Activated naive CD8-positive, alpha-beta T cell treated with anti-CD3 and anti-CD28 coated beads for 36 hours (primary cell): Measurements from ENCODE around the gene KLF6. TPM values are rescaled to one million over a fixed set of nuclear protein-coding genes. Genes with fewer than 3 reads are reported as not detected.

Experiments
- DNase-seq: peaks from one replicate; pipeline ENCODE4 v3.0.0; 2021
- H3K27ac Mint-ChIP-seq: one replicate; pipeline ENCODE4 v1.8.0; 2022; ENCODE audit warnings: mild to moderate bottlenecking, moderate library complexity, mixed read lengths
- H3K27me3 Mint-ChIP-seq: one replicate; pipeline ENCODE4 v1.8.0; 2022; ENCODE audit warnings: mild to moderate bottlenecking, mixed read lengths
- H3K36me3 Mint-ChIP-seq: one replicate; pipeline ENCODE4 v1.8.0; 2021; ENCODE audit warnings: mild to moderate bottlenecking, mixed read lengths
- H3K4me1 Mint-ChIP-seq: one replicate; pipeline ENCODE4 v1.8.0; 2021; ENCODE audit warnings: mixed read lengths
- H3K4me3 Mint-ChIP-seq: one replicate; pipeline ENCODE4 v1.8.0; 2022; ENCODE audit warnings: mild to moderate bottlenecking, moderate library complexity, mixed read lengths
- H3K9me3 Mint-ChIP-seq: one replicate; pipeline ENCODE4 v1.8.0; 2022; ENCODE audit warnings: mixed read lengths
- total RNA-seq, 2 experiments: library from RNA; stranded (reverse); gene quantifications; one replicate each; pipeline ENCODE4 v1.2.3, GENCODE V29; 2021

KLF6 gene
- total RNA-seq, 2 experiments from 2014 or later: 117 to 125 TPM

GRCh38 chr10:3820255-3820654 is 35.2 kb upstream of the KLF6 start:
- H3K36me3 Mint-ChIP-seq: no peaks in the 10 kb centered on the region
- H3K27me3 Mint-ChIP-seq: peaks cover 4% of the 10 kb centered on the region
- peaks cover 3% of the 10 kb centered on the region for H3K4me1 Mint-ChIP-seq
- DNase-seq: no peak
- H3K27ac Mint-ChIP-seq: no peak overlapping the region
- no peaks in the 10 kb centered on the region for H3K9me3 Mint-ChIP-seq
- H3K4me3 Mint-ChIP-seq: no peak overlapping the region

DNA sequence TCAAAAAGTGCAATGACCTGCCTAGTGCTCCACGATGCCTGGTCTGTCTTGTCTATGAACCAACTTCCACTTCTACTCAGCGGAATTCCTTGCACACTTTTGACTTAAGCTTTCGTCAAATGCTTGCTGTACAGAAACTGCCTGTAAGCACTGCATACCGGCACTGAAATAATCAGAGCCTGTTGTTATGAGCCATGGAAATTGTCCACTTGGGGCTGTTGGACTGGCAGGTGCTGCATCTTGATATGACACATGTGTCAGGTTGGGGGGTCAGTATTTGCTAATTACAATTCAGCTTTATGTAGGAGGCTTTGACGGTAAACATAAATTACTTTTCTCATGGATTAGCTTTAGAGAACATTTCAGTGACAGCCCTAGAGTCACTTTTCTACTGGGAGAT is 32.0 kb upstream of the KLF6 start:
- no peak overlapping the region for H3K4me3 Mint-ChIP-seq

GRCh38 chr10:3814838-3815220 is 29.8 kb upstream of the KLF6 start:
- no peaks in the 10 kb centered on the region for H3K9me3 Mint-ChIP-seq
- H3K4me3 Mint-ChIP-seq: no peak overlapping the region
- H3K36me3 Mint-ChIP-seq: no peaks in the 10 kb centered on the region
- no peak for DNase-seq
- H3K27ac Mint-ChIP-seq: no peak overlapping the region
- peaks cover 37% of the 10 kb centered on the region for H3K4me1 Mint-ChIP-seq
- peaks cover 4% of the 10 kb centered on the region for H3K27me3 Mint-ChIP-seq

More for the DNA sequence above, 32.0 kb upstream of the KLF6 start:
- no peak overlapping the region for H3K27ac Mint-ChIP-seq
- H3K36me3 Mint-ChIP-seq: no peaks in the 10 kb centered on the region
- H3K27me3 Mint-ChIP-seq: peaks cover 4% of the 10 kb centered on the region
- DNase-seq: no peak
- H3K4me1 Mint-ChIP-seq: peaks cover 20% of the 10 kb centered on the region
- no peaks in the 10 kb centered on the region for H3K9me3 Mint-ChIP-seq

- H3K27me3 Mint-ChIP-seq: peaks cover 4% of the 10 kb centered on the region
- no peak for DNase-seq
- no peak overlapping the region for H3K27ac Mint-ChIP-seq
- no peaks in the 10 kb centered on the region for H3K9me3 Mint-ChIP-seq
- peaks cover 42% of the 10 kb centered on the region for H3K4me1 Mint-ChIP-seq
- H3K36me3 Mint-ChIP-seq: no peaks in the 10 kb centered on the region
- H3K4me3 Mint-ChIP-seq: no peak overlapping the region
These were observed 29.2 kb upstream of the KLF6 start for GRCh38 chr10:3813986-3814837.

GRCh38 chr10:3813267-3813666 is 28.3 kb upstream of the KLF6 start:
- Mint-ChIP-seq H3K27ac (no peak overlapping the region), H3K27me3 (peaks cover 4% of the 10 kb centered on the region), H3K4me3 (no peak overlapping the region), H3K9me3 (no peaks in the 10 kb centered on the region), H3K36me3 (no peaks in the 10 kb centered on the region), H3K4me1 (peaks cover 49% of the 10 kb centered on the region)
- DNase-seq: no peak

DNA sequence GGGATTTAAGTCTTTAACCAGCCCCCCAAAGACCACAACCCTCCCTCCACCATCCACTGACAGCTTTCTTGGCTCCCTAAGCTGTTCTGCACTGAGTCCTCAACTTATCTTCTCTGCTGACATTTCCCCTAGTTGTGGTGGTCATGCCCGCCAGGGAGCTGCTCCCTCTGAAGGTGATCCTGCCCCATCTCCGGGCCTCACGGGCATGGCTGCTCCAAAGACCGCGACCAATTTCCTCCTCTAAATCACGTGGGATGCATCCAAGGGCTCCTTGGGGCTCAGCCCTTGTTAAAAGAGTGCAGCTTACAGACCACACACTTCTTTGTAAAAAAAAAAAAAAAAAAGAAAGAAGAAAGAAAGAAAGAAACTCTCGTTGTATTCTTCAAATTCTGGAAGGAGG is 27.1 kb upstream of the KLF6 start:
- no peaks in the 10 kb centered on the region for H3K9me3 Mint-ChIP-seq
- peaks cover 4% of the 10 kb centered on the region for H3K27me3 Mint-ChIP-seq
- DNase-seq: no peak
- H3K27ac Mint-ChIP-seq: peak overlapping the region; percentile 98
- no peak overlapping the region for H3K4me3 Mint-ChIP-seq
- H3K36me3 Mint-ChIP-seq: no peaks in the 10 kb centered on the region
- peaks cover 58% of the 10 kb centered on the region for H3K4me1 Mint-ChIP-seq

DNA sequence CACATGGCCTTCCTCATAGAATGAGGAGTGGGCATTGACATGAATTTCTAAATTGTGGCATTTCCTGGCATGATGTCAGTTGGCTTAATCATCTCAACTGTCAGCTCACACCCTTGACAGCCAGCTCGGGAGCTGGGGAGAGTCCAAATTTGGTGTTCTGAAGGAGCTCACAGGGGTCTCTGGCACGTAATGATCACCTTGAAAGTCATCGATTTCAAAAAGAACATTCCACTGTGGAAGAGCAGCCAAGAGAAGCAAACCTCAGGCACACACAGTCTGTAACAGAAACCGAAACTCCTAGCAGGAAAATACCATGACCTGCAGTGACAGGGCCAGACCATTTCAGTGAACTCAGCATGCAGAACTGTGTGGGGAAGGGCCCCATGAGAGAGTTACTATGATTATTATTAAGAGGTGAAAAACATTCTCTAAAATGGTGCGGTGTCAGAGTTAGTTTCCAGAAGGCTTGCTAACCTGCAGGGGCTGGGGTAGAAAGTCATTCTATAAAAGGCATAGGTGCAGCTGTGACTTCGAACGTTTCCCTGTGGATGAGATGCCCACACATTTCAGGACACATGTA is 26.4 kb upstream of the KLF6 start:
- H3K4me1 Mint-ChIP-seq: peaks cover 66% of the 10 kb centered on the region
- H3K27me3 Mint-ChIP-seq: peaks cover 4% of the 10 kb centered on the region
- H3K9me3 Mint-ChIP-seq: no peaks in the 10 kb centered on the region
- peak overlapping the region; percentile 98 for H3K27ac Mint-ChIP-seq
- DNase-seq: peak; percentile 60
- peak overlapping the region; percentile 36 for H3K4me3 Mint-ChIP-seq
- H3K36me3 Mint-ChIP-seq: no peaks in the 10 kb centered on the region

DNA sequence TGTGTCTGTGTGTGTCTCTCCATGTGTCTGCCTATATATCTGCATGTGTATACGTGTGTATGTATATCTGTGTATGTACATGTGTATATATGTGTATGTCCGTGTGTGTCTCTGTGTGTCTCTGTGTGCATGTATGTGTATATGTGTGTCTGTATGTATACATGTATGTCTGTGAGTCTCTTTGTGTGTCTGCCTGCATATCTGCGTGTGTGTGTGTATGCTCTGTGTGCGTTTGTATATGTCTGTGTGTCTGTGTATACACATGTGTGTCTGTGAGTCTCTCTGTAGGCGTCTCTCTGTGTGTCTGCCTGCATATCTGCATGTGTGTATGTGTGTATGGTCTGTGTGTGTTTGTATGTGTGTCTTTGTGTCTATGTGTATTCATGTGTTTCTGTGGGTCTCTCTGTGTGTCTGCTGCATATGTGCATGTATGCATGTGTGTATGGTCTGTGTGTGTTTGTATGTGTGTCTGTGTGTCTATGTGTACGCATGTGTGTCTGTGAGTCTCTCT is 23.7 kb upstream of the KLF6 start:
- Mint-ChIP-seq H3K9me3 (no peaks in the 10 kb centered on the region), H3K27me3 (no peaks in the 10 kb centered on the region), H3K36me3 (no peaks in the 10 kb centered on the region), H3K27ac (peak overlapping the region; percentile 98), H3K4me1 (peaks cover 66% of the 10 kb centered on the region), H3K4me3 (no peak overlapping the region)
- DNase-seq: no peak

DNA sequence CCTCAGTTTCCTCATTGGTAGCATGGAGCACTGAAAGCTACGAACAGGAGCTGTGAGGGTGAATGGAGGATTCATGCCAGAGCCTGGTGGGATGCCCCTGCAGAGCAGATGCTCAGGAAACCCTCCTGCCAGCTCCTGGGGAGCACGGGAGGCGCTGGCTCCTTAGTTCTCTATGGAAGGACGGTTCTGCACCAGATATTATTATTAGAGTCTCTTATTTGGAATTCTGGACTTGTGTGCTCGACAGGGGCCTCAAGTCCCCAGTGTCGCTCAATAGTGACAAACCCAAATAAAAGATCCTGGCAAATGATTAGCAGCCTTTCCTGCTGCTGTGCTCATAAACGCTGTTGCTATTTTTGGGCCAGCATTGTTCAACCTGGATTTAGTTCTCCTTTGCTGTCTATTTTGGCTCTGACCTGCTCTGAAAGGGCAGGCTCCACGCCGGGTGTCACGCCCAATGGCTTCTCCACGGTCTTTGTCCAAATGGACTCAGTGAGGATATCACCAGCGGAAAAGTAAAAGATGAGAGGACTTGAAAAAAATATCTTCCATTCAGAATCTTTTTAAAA is 23.0 kb upstream of the KLF6 start:
- H3K27ac Mint-ChIP-seq: no peak overlapping the region
- H3K4me3 Mint-ChIP-seq: no peak overlapping the region

GRCh38 chr10:3807211-3807927 is 22.4 kb upstream of the KLF6 start:
- Mint-ChIP-seq H3K9me3 (no peaks in the 10 kb centered on the region), H3K36me3 (no peaks in the 10 kb centered on the region), H3K27me3 (no peaks in the 10 kb centered on the region), H3K4me3 (no peak overlapping the region), H3K4me1 (peaks cover 63% of the 10 kb centered on the region), H3K27ac (no peak overlapping the region)
- DNase-seq: no peak

More for the DNA sequence above, 23.0 kb upstream of the KLF6 start:
- no peaks in the 10 kb centered on the region for H3K9me3 Mint-ChIP-seq
- H3K36me3 Mint-ChIP-seq: no peaks in the 10 kb centered on the region
- no peak for DNase-seq
- H3K4me1 Mint-ChIP-seq: peaks cover 63% of the 10 kb centered on the region
- H3K27me3 Mint-ChIP-seq: no peaks in the 10 kb centered on the region

DNA sequence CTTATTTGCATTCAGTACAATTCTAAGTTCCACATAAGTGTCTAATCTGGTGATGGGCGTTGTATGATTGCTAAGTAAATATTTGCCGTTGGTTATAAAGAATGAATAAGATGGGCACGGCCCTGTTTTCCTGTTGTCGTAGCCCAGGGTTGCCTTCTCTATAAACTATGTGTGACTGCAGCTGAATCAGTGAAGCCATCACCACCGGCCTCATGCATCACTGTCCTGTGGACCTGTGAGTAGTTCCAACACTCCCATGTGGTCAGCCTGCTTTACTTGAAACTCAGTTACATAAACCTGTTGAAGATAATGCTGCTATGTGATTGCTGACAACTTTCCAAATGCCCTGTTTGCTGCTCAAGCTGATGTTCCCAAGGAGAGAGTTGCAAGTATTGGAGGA is 21.6 kb upstream of the KLF6 start:
- no peak overlapping the region for H3K4me3 Mint-ChIP-seq
- DNase-seq: no peak
- no peaks in the 10 kb centered on the region for H3K27me3 Mint-ChIP-seq
- H3K9me3 Mint-ChIP-seq: no peaks in the 10 kb centered on the region
- no peak overlapping the region for H3K27ac Mint-ChIP-seq
- H3K36me3 Mint-ChIP-seq: no peaks in the 10 kb centered on the region
- H3K4me1 Mint-ChIP-seq: peaks cover 57% of the 10 kb centered on the region

GRCh38 chr10:3805791-3806461 is 20.9 kb upstream of the KLF6 start:
- Mint-ChIP-seq H3K4me1 (peaks cover 50% of the 10 kb centered on the region), H3K36me3 (no peaks in the 10 kb centered on the region), H3K4me3 (peak overlapping the region; percentile 43), H3K27me3 (no peaks in the 10 kb centered on the region), H3K9me3 (no peaks in the 10 kb centered on the region), H3K27ac (no peak overlapping the region)
- no peak for DNase-seq

DNA sequence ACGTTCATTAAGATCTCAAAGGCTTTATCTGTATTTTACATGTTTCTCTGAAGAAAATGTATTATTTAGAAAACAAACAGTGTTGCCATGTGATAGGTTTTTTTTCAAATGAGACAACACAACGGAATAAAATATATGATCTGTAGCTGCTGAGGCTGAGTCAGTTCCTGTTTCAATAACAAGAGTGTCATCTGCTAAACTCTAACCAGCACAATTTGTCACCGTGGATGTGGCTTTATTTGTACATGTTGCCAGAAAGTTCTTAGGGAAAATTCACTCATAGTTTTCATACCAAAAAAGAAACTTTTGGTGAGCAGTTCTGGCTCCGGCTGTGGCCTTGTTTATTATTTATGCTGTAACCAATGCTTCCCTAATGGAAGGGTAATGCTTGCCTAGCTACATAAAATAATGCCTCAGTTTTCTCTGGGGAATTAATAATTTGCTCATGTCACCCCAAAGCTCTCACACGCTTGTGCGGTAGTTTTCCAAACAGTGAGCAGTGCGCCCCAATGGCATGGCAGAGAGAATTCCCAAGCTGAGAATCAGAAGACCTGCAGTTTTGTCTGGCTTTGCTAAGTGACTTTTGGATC is 20.3 kb upstream of the KLF6 start:
- Mint-ChIP-seq H3K27me3 (no peaks in the 10 kb centered on the region), H3K9me3 (no peaks in the 10 kb centered on the region), H3K4me1 (peaks cover 49% of the 10 kb centered on the region), H3K4me3 (peak overlapping the region; percentile 55), H3K36me3 (no peaks in the 10 kb centered on the region), H3K27ac (no peak overlapping the region)
- no peak for DNase-seq
